GM19328 (cell line): ENCODE data around the gene PF4V1.

ENCODE experiments used
- ATAC-seq: cut with Tn5 transposase; IDR thresholded peaks from one replicate; pipeline ENCODE4 v1.9.1; 2021; ENCODE audit warnings: mild to moderate bottlenecking, moderate library complexity; ENCODE audit not compliant: unreplicated experiment

PF4V1 gene

DNA sequence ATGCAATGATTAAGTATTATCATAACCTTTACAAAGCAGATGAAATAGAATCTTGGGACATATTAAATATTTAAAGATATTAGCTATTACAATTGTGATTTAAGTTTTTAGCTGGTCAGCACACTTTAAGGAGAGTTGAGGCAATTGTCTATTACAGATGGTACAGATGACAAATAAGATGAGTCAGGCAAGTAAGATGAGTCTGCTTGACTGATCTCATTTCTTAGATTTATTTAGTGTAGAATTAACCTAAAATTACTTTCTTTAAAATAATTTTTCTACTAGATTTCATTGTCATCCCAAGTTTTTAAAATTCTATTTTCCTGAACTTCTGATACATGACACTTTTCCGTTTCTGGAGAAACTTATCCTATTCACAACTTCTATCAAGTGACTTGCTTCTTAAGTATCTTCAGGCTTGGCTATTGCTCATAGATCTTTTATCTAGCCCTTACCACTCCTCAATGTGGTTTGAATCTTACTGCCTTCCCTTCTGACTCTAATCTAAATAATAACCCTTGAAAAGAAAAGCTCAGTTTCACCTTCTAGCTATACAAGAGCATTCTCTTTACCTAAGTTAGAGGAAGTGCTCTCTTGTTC is 49.0 kb downstream of the PF4V1 start:
- ATAC-seq, result no peak

DNA sequence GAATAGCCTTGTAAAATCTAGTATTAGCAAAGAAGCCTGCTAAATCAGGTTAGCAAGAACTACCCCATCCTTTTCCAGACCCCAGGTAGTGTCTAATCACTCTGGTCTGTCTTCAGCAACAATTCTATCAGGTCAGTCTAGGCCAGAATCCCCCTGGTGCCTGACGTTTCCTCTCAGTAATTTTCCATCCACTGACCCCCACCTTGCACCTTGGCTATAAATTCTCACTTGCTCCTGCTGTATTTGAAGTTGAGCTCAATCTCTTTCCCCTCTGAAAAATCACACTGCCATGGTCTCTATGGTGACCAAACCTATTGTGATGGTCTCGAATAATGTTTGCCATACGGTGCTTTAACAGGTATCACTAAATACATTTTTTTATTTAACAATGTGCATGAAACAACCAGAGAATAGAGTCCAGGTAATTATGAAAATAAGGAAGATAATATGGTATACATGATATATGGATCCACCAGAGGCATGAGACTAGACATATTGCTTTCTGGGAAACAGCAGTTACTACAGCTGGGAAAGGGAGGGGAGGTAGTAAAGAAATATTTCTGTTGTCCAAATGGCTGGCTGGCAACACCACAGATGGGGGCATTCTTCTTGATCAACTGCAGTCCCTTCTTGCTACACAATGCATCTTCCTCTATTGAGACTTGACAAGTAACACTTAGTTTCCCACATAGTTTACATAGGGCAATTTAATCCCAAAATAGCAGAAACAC is 49.9 kb downstream of the PF4V1 start:
- no peak for ATAC-seq
